Skeletal muscle satellite cell (primary cell): Measurements from ENCODE around the gene A4GNT. TPM values are rescaled to one million over a fixed set of nuclear protein-coding genes. Genes with fewer than 3 reads are reported as not detected.
A peak's percentile ranks its signal among the peaks of the same experiment; 100 is the strongest.
"Not testable (repeated sequence)": the region's sequence is repeated elsewhere in the genome, so short reads cannot be mapped to it uniquely, and the experiment has no call there.

Source experiments
- H3K27me3 ChIP-seq: 2 replicates; pipeline ENCODE4 v1.7.0; 2013; ENCODE audit warnings: low read length; ENCODE audit not compliant: control insufficient read depth, insufficient read depth
- H3K36me3 ChIP-seq: 2 replicates; pipeline ENCODE4 v1.7.0; 2013; ENCODE audit warnings: mild to moderate bottlenecking, control low read depth, low read length; ENCODE audit not compliant: insufficient read depth
- H3K4me1 ChIP-seq: 2 replicates; pipeline ENCODE4 v1.7.0; 2013; ENCODE audit warnings: low read length; ENCODE audit not compliant: control insufficient read depth, insufficient read depth
- H3K4me2 ChIP-seq: 2 replicates; pipeline ENCODE4 v1.7.0; 2013; ENCODE audit warnings: mild to moderate bottlenecking, low read length
- H3K4me3 ChIP-seq: 2 replicates; pipeline ENCODE4 v1.7.0; 2013; ENCODE audit warnings: low read length
- H3K9ac ChIP-seq: 2 replicates; pipeline ENCODE4 v1.7.0; 2013; ENCODE audit warnings: mild to moderate bottlenecking, low read depth, low read length, moderate library complexity
- H3K9me3 ChIP-seq: replicated peaks from 2 replicates; pipeline ENCODE4 v1.7.0; 2013; ENCODE audit warnings: mild to moderate bottlenecking, control low read depth, low read length
- total RNA-seq: library from RNA; depleted of rRNA; stranded (reverse); fragments of >200 nt; gene quantifications from 2 replicates; pipeline ENCODE4 v1.2.3, GENCODE V29; 2012; rRNA removed

Gene A4GNT
- not detected in 2 replicates for total RNA-seq

GRCh38 chr3:138132239-138132638 lies at the start of gene A4GNT:
Gene A4GNT (minus strand): TSS chr3:138132390. CDS start chr3:138131256, 1,134 bp downstream.
- H3K9me3 ChIP-seq, result no peaks in the 10 kb centered on the region
- no peak within 1 kb of the TSS for H3K9ac ChIP-seq
- H3K4me3 ChIP-seq, result no peak within 1 kb of the TSS
- H3K27me3 ChIP-seq, result peaks cover 3% of the 10 kb centered on the region
- H3K4me1 ChIP-seq, result no peaks in the 10 kb centered on the region
- H3K4me2 ChIP-seq, result no peak within 1 kb of the TSS
- H3K36me3 ChIP-seq, result no peaks in the 10 kb centered on the region

- no peaks in the 10 kb centered on the region for H3K36me3 ChIP-seq
- H3K4me3 ChIP-seq, result no peak overlapping the region
- no peak overlapping the region for H3K4me2 ChIP-seq
- no peaks in the 10 kb centered on the region for H3K27me3 ChIP-seq
- no peak overlapping the region for H3K9ac ChIP-seq
- H3K4me1 ChIP-seq, result peaks cover 5% of the 10 kb centered on the region
- no peaks in the 10 kb centered on the region for H3K9me3 ChIP-seq
Observed at GRCh38 chr3:138180375-138181029, 48.3 kb upstream of the A4GNT start.

DNA sequence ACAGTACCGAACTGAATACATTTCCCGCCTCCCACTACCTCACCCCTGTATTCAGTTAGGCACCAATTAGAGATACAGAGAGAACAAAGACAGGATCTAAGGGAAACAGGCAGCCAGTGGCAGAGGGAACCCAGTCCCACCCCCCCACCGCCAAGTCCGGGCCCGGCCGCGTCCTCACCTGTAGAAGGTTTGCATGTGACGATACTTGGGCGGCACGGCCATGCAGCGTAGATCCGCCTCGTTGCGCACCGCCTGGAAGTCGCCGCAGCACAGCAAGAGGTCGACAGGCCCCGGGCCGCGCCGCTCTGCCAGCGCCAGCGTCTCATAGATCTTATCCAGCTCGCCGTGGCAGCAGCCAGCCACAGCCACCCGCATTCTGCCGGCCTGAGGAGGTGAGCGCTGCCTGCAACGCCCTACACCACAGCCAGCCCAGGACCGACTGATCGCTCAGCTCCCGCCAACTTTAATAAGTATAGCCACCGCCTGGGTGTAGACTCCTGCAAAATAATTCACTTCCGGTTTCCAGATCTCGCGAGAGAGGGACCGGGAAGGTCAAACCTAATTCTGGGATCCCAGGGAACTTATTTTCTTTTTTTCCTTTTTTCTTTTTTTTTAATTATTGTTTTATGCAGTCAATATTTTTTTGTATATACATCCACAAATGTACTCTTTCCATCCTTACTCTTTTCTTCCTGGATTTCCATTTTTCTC lies 42.4 kb upstream of the A4GNT start, which contains the start of gene DBR1:
Gene DBR1 (minus strand): TSS at position 501 of the 711 bp plus-strand sequence. CDS start 126 bp downstream, at position 375.
- Histone ChIP-seq H3K4me2 (peak within 1 kb of the TSS; percentile 79), H3K27me3 (no peaks in the 10 kb centered on the region), H3K36me3 (peaks cover 6% of the 10 kb centered on the region), H3K4me1 (no peaks in the 10 kb centered on the region), H3K4me3 (peak within 1 kb of the TSS; percentile 83), H3K9me3 (no peaks in the 10 kb centered on the region), H3K9ac (peak within 1 kb of the TSS; percentile 89)

DNA sequence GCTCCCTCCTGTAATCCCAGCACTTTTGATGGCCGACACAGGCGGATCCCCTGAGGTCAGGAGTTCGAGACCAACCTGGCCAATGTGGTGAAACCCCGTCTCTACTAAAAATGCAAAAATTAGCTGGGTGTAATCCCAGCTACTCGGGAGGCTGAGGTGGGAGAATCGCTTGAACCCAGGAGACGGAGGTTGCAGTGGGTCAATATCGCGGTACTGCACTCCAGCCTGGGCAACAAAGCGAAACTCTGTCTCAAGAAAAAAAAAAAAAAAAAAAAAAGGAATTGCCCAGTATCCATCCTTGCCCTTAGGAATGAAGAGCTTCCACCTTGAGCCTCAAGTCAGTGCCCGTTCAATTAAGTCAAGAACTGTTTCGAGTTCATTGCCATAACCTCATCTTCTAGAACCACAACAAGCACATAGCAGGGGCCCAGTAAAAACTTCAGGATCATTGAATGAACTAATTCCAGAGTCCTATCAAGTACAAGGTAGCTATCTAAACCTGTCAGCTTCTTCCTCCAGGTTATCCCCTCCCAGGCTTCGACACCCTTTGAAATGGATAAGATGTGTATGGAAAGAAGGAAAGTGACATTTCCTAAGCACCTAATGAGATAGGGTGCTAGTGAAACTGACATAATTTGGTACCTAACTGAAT lies 41.7 kb upstream of the A4GNT start:
- no peaks in the 10 kb centered on the region for H3K4me1 ChIP-seq
- H3K27me3 ChIP-seq, result no peaks in the 10 kb centered on the region
- H3K9me3 ChIP-seq, result no peaks in the 10 kb centered on the region
- H3K4me2 ChIP-seq, result peak overlapping the region; percentile 79
- peak overlapping the region; percentile 89 for H3K9ac ChIP-seq
- H3K4me3 ChIP-seq, result peak overlapping the region; percentile 83
- peaks cover 9% of the 10 kb centered on the region for H3K36me3 ChIP-seq

GRCh38 chr3:138172625-138173024 lies 40.4 kb upstream of the A4GNT start:
- Histone ChIP-seq H3K27me3 (no peaks in the 10 kb centered on the region), H3K4me3 (no peak overlapping the region), H3K4me1 (no peaks in the 10 kb centered on the region), H3K36me3 (peaks cover 12% of the 10 kb centered on the region), H3K9me3 (no peaks in the 10 kb centered on the region), H3K9ac (no peak overlapping the region), H3K4me2 (no peak overlapping the region)

DNA sequence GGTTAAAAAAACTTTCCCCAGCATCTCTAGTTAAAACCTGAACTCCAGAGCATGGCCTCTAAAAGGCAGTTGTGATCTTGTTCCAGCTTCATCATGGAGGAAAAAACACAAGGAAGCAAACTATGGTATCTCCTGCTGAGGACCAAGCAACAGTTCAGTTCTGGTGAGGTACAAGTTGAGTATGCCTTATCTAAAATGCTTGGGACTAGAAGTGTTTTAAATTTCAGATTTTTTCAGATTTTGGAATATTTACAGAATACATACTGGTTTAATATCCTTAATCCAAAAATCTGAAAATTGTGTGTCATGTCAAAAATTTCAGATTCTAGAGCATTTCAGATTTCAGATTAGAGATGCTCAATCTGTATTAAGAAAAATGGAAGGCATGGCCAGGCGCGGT lies 32.9 kb upstream of the A4GNT start:
- Histone ChIP-seq H3K4me3 (no peak overlapping the region), H3K27me3 (no peaks in the 10 kb centered on the region), H3K4me2 (no peak overlapping the region), H3K9me3 (no peaks in the 10 kb centered on the region), H3K4me1 (no peaks in the 10 kb centered on the region), H3K36me3 (peaks cover 43% of the 10 kb centered on the region), H3K9ac (no peak overlapping the region)

DNA sequence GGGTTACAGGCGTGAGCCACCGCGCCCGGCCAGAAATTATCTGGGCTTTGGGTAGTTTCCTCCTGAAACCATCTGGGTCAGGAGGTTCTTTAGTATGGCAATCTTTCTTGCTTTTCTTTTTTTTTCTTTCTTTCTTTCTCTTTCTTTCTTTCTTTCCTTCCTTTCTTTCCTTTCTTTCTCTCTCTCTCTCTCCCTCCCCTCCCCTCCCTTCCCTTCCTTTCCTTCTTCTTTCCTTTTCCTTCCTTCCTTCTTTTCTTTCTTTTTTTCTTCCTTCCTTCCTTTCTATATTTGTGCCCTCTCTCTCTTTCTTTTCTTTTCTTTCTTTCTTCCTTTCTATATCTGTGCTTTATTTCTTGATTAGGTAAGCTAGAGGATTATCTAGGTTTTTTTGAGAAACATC lies 25.6 kb upstream of the A4GNT start:
- no peaks in the 10 kb centered on the region for H3K27me3 ChIP-seq
- H3K36me3 ChIP-seq, result peaks cover 17% of the 10 kb centered on the region
- H3K4me2 ChIP-seq, result no peak overlapping the region
- H3K9me3 ChIP-seq, result no peaks in the 10 kb centered on the region
- H3K9ac ChIP-seq, result no peak overlapping the region
- H3K4me3 ChIP-seq, result no peak overlapping the region
- no peaks in the 10 kb centered on the region for H3K4me1 ChIP-seq

DNA sequence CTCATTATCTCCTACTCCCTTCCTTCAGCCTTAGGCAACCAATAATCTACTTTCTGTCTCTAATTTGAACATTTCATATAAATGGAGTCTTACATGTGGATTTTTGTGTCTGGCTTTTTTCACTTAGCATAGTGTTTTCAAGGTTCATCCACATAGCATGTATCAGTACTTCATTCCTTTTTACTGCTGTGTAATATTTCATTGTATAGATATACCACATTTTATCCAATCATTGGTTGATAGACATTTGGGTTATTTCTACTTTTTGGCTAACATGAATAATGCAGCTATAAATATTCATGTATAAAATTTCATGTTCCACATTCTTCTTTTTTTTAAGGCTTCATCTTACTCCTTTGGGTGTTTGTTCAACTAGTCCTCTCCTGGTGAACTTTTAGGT lies 22.3 kb upstream of the A4GNT start:
- H3K4me3 ChIP-seq, result no peak overlapping the region
- H3K9ac ChIP-seq, result no peak overlapping the region

DNA sequence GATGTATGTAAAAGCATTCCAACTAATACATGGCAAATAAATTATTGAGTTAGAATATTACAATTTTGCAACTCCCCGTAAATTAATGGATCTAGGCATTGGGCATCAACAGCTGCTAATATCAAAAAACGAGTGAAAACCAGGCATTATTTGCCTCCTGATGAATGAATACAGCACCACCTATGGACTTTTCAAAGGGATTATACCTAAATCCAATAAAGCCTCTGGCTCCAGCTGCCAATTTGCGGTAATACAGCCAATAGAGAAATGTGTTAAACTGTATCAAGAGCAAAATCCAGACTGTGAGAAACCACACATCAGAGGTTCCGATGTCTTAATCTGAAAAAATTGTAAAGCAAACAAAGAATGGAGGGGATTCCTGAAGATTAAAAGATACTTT lies 16.3 kb upstream of the A4GNT start:
- Histone ChIP-seq H3K4me2 (no peak overlapping the region), H3K4me3 (no peak overlapping the region), H3K9ac (no peak overlapping the region), H3K27me3 (no peaks in the 10 kb centered on the region), H3K9me3 (no peaks in the 10 kb centered on the region), H3K4me1 (no peaks in the 10 kb centered on the region), H3K36me3 (no peaks in the 10 kb centered on the region)

More for the DNA sequence above, 22.3 kb upstream of the A4GNT start:
- no peak overlapping the region for H3K4me2 ChIP-seq
- no peaks in the 10 kb centered on the region for H3K27me3 ChIP-seq
- H3K9me3 ChIP-seq, result no peaks in the 10 kb centered on the region
- no peaks in the 10 kb centered on the region for H3K4me1 ChIP-seq
- no peaks in the 10 kb centered on the region for H3K36me3 ChIP-seq

- not testable (repeated sequence) for H3K9ac ChIP-seq, H3K27me3 ChIP-seq, H3K9me3 ChIP-seq, H3K4me1 ChIP-seq, H3K4me3 ChIP-seq, H3K36me3 ChIP-seq, H3K4me2 ChIP-seq
Observed at GRCh38 chr3:138142181-138142580, 10.0 kb upstream of the A4GNT start.

DNA sequence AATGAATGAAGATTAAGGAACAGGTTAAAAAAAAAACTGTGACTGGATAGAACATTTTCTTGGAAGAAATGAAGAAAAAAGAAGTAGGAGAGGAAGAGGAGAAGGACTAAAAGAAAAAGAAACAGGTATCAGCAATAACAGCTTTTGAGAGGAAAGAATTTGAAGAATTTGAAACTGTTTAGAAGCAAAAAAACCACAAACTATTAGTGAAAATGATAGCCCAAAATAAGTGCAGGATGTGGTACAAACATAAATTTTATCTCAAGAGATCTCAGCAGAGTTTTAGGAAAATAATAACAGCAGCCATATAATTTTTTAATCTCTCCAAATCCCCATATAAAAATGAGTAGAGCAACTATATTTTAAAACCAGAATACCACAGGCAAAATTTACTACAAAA lies 8.8 kb upstream of the A4GNT start:
- no peaks in the 10 kb centered on the region for H3K4me1 ChIP-seq
- H3K4me3 ChIP-seq, result no peak overlapping the region
- no peak overlapping the region for H3K9ac ChIP-seq
- H3K4me2 ChIP-seq, result no peak overlapping the region
- H3K36me3 ChIP-seq, result no peaks in the 10 kb centered on the region
- H3K9me3 ChIP-seq, result no peaks in the 10 kb centered on the region
- H3K27me3 ChIP-seq, result no peaks in the 10 kb centered on the region
